ENCODE data around the gene DNAAF5.

- TF ChIP-seq, protein P1, sequence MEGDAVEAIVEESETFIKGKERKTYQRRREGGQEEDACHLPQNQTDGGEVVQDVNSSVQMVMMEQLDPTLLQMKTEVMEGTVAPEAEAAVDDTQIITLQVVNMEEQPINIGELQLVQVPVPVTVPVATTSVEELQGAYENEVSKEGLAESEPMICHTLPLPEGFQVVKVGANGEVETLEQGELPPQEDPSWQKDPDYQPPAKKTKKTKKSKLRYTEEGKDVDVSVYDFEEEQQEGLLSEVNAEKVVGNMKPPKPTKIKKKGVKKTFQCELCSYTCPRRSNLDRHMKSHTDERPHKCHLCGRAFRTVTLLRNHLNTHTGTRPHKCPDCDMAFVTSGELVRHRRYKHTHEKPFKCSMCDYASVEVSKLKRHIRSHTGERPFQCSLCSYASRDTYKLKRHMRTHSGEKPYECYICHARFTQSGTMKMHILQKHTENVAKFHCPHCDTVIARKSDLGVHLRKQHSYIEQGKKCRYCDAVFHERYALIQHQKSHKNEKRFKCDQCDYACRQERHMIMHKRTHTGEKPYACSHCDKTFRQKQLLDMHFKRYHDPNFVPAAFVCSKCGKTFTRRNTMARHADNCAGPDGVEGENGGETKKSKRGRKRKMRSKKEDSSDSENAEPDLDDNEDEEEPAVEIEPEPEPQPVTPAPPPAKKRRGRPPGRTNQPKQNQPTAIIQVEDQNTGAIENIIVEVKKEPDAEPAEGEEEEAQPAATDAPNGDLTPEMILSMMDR (IDR thresholded peaks at IDR 0.05), result peak; percentile 36
- no peak for TF ChIP-seq ZFX (IDR thresholded peaks at IDR 0.05; ENCODE audit: borderline replicate concordance)
Observed at GRCh38 chr7:822692-823276, 96.3 kb downstream of the DNAAF5 start.
